GM21576 (cell line): ENCODE results near the gene PRR20A.
"Not testable (repeated sequence)": the region's sequence is repeated elsewhere in the genome, so short reads cannot be mapped to it uniquely, and the experiment has no call there.

ENCODE experiments used
- ATAC-seq: cut with Tn5 transposase; IDR thresholded peaks from one replicate; pipeline ENCODE4 v1.9.1; 2021; ENCODE audit warnings: mild to moderate bottlenecking, moderate library complexity; ENCODE audit not compliant: unreplicated experiment

PRR20A gene

DNA sequence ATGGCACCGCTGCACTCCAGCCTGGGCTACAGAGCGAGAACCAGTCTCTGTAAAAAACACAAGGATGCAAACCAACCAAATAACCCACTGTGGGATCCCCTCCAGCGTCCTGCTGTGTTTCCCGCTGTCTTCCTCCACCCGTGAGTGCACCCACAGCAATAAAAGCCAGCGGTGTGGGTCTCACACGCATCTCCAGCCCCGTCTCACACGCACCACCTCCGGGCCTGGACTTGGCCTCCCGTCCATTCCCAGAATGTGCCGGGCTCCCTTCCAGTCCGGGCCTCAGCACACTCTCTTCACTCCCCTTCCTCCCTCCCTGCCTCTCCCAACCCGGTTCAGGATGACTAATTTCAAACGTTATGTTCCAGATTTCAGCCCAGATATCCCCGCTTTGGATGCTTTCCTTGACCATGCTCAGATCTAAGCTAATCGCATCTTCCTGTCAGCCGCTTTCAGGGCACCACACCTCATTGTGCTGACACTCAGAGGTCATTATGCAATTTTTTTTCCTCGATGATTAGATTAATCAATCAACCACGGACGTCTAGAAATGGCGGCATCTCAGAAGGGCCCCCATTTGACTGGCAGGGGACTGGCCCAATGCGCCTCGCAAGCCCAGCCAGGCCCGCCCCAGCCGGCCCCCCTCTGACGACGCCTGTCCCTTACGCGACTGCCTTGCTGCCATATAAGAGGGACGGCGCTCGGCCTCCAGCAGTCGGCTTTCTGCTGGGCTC, at the start of gene PRR20A:
Gene PRR20A, plus strand, starts transcription at position 684 of the 734 bp plus-strand sequence. CDS start 387 bp downstream, outside the sequence.
- not testable (repeated sequence) for ATAC-seq

DNA sequence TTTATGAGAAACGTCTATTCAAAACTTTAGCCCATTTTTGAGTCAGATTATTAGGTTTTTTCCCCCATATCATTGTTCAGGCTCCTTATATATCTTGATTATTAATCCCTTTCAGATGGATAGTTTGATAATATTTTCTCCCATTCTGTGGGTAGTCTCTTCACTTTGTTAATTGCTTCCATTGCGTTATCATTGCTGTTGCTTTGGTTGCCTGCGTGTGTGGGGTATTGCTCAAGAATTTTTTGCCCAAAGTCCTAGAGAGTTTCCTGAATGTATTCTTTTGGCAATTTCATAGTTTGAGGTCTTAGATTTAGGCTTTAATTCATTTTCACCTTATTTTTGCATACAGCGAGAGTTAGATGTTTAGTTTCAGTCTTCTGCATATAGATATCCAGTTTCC, 25.8 kb upstream of the PRR20A start:
- no peak for ATAC-seq

DNA sequence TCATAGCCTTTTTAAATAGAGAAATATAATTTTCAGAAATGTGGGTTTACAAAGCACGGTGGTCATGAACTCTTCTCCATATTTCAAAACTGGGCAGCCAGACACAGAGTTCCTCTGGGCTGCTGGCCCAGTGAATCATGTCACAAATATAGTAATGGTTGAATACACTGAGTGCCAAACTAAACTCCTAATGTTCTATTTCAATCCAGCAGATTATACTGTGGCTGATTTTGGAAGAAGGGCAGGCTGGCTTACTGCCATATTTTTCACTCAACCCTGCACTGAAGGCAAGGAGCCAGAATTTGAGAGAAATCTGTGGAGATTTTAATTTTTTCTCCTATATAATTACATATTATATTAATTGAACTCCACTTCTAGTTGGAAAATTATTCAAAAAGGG, 17.0 kb upstream of the PRR20A start:
- ATAC-seq: no peak

DNA sequence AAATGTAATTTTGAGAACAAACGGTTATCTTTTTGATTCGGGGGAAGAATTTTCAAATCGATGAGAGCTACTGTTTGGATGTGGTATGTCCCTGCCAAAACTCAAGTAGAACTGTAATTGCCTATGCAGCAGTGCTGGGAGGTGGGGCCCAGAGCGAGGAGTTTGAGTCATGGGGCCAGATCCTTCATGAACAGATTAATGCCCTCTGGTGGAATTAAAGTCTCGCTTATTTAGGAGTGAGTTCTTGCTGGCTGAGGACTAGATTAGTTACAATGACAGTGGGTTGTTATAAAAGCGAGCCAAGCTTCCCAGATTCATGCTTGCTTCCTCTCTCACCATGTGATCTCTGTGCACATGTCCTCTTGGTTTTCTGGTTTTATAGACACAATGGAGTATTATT, 11.8 kb upstream of the PRR20A start:
- ATAC-seq: no peak

DNA sequence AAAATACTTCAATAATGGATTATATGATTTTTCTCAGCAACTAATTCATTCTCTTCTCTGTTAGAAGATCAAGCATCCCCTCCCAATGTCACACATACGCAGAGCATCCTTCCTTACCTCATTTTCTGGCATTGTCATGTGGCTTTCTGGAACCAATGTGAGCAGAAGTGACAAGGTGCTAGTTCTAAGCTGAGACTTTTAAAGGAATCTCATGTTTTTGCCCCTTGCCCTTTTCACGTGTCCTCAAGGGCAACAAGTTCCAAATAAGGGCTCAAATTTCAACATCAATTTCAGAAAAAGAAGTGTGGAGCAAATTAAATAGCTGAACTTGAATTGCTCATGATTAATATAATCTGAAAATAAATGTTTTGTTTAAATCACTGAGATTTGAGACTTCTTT, 4.6 kb upstream of the PRR20A start:
- ATAC-seq: no peak

DNA sequence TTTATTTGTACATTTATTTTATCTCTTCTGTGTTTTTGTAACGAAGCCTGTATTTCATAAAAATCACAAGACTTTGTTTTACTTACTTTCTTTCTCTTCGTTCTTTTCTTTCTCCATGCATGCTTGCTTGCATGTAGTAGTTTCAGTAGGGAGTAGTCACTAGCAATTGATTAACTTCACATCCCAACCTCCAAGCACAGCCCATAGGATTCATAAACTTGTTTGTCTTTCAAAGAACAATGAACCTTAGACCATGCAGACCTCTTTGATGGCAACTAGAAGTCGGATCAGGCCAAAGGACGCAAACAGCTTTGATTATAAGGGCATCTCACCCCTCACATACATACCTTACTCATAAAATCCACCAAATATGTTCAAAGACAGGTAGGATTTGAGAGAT, 3.1 kb upstream of the PRR20A start:
- ATAC-seq: no peak

DNA sequence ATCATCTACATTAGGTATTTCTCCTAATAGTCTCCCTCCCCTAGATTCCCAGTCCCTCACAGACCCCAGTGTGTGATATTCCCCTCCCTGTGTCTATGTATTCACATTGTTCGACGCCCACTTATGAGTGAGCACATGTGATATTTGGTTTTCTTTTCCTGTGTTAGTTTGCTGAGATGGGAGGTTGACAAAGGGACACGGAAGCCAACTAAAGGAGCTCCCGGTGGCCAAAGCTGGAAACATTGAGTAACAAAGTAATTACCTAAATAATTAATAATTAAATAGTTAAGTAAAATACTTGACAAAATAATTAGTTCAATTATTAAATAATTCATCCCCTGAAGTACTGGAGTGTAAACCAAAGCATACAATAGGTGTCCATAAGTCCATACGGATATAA, 1.7 kb upstream of the PRR20A start:
- no peak for ATAC-seq

DNA sequence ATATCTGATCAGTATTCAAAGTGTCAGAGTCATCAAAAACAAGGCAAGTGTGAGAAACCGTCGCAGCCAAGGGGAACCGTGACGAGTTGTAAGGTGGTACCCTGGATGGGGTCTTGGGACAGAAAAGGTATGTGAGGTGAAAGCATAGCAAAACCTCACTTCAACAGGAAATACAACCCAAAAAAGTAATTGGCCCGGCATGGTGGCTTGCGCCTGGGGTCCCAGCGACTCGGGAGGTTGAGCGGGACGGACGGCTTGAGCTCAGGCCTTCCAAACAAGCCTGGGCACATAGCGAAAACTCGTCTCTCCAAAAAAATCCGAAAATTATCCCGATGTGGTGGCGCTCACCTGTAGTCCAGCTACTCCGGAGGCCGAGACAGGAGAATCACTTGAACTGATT, 937 bp upstream of the PRR20A start:
- not testable (repeated sequence) for ATAC-seq

DNA sequence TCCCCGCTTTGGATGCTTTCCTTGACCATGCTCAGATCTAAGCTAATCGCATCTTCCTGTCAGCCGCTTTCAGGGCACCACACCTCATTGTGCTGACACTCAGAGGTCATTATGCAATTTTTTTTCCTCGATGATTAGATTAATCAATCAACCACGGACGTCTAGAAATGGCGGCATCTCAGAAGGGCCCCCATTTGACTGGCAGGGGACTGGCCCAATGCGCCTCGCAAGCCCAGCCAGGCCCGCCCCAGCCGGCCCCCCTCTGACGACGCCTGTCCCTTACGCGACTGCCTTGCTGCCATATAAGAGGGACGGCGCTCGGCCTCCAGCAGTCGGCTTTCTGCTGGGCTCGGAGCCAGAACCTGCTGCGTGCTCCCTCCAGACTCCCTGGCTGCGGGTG, 6.5 kb downstream of the PRR20A start, which contains the start of gene PRR20B:
Gene PRR20B, plus strand, starts transcription at position 301 of the 400 bp plus-strand sequence. CDS start 387 bp downstream, outside the sequence.
- not testable (repeated sequence) for ATAC-seq

DNA sequence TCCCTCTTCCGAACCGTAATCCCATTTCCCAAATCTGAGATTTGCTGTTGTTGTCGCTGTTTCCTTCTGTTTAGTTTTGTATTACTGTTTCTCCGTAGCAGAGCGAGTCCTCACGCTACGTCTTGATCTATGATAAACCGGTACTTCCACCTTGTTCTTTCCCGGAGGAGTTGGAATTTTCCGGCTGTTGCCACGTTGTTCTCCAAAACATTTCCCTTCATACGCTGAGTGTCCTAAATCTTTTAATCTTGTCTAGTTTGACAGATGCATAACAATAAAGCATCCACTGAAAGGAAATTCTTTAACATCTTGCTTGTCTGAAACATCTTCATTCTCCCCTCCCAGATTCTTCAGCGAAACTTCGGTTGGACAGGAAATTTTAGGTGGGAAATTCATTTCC, 7.4 kb downstream of the PRR20A start:
- not testable (repeated sequence) for ATAC-seq

DNA sequence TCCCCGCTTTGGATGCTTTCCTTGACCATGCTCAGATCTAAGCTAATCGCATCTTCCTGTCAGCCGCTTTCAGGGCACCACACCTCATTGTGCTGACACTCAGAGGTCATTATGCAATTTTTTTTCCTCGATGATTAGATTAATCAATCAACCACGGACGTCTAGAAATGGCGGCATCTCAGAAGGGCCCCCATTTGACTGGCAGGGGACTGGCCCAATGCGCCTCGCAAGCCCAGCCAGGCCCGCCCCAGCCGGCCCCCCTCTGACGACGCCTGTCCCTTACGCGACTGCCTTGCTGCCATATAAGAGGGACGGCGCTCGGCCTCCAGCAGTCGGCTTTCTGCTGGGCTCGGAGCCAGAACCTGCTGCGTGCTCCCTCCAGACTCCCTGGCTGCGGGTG, 13.0 kb downstream of the PRR20A start, which contains the start of gene PRR20C:
Gene PRR20C, plus strand, starts transcription at position 301 of the 400 bp plus-strand sequence. CDS start 387 bp downstream, outside the sequence.
- not testable (repeated sequence) for ATAC-seq

DNA sequence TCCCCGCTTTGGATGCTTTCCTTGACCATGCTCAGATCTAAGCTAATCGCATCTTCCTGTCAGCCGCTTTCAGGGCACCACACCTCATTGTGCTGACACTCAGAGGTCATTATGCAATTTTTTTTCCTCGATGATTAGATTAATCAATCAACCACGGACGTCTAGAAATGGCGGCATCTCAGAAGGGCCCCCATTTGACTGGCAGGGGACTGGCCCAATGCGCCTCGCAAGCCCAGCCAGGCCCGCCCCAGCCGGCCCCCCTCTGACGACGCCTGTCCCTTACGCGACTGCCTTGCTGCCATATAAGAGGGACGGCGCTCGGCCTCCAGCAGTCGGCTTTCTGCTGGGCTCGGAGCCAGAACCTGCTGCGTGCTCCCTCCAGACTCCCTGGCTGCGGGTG, 19.6 kb downstream of the PRR20A start, which contains the start of gene PRR20D:
Gene PRR20D, plus strand, starts transcription at position 301 of the 400 bp plus-strand sequence. CDS start 387 bp downstream, outside the sequence.
- ATAC-seq: not testable (repeated sequence)

DNA sequence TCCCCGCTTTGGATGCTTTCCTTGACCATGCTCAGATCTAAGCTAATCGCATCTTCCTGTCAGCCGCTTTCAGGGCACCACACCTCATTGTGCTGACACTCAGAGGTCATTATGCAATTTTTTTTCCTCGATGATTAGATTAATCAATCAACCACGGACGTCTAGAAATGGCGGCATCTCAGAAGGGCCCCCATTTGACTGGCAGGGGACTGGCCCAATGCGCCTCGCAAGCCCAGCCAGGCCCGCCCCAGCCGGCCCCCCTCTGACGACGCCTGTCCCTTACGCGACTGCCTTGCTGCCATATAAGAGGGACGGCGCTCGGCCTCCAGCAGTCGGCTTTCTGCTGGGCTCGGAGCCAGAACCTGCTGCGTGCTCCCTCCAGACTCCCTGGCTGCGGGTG, 26.2 kb downstream of the PRR20A start, which contains the start of gene PRR20E:
Gene PRR20E, plus strand, starts transcription at position 301 of the 400 bp plus-strand sequence. CDS start 387 bp downstream, outside the sequence.
- not testable (repeated sequence) for ATAC-seq

DNA sequence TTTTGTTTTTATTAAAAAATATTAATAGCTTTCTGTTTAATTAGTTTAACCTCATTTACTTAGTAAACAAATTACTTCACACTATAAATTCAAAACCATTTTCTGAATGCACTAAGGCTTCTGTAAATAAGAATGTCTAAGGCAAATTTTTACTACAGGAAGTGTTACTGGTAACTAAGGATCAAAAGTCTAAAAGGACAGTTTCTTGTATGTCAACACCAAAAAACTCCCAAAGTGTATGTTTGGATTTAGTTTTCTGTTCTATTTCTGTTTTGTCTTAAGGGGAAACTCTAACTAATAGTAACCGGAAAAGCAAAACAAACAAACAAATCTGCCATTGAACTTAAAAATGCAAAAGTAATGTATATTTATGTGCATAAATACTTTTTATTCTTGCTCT, 50.9 kb downstream of the PRR20A start:
- no peak for ATAC-seq
